Trophoblast cell (in vitro differentiated cells and primary cell): ENCODE results near the gene SEC63.

Experiments used
- DNase-seq, 2 donors: peaks; one replicate each; pipeline ENCODE4 v3.0.0-alpha.2; 2016
- H2AFZ ChIP-seq: 2 replicates; pipeline ENCODE4 v1.6.1; 2013; ENCODE audit warnings: low read length, moderate library complexity, mild to moderate bottlenecking; ENCODE audit not compliant: insufficient read depth, poor library complexity
- H2AK5ac ChIP-seq: 2 replicates; pipeline ENCODE4 v1.6.1; 2013; ENCODE audit warnings: mild to moderate bottlenecking, low read length
- H2BK120ac ChIP-seq: 2 replicates; pipeline ENCODE4 v1.6.1; 2013; ENCODE audit warnings: low read length, mild to moderate bottlenecking, moderate library complexity; ENCODE audit not compliant: insufficient read depth, poor library complexity
- H2BK12ac ChIP-seq: 2 replicates; pipeline ENCODE4 v1.6.1; 2013; ENCODE audit warnings: mild to moderate bottlenecking, low read length, moderate library complexity
- H2BK5ac ChIP-seq: 2 replicates; pipeline ENCODE4 v1.6.1; 2013; ENCODE audit warnings: low read length, low read depth, moderate library complexity, mild to moderate bottlenecking; ENCODE audit not compliant: poor library complexity
- H3K14ac ChIP-seq: 2 replicates; pipeline ENCODE4 v1.6.1; 2013; ENCODE audit warnings: mild to moderate bottlenecking, low read length
- H3K18ac ChIP-seq: 2 replicates; pipeline ENCODE4 v1.6.1; 2013; ENCODE audit warnings: mild to moderate bottlenecking, low read length
- H3K23ac ChIP-seq: 2 replicates; pipeline ENCODE4 v1.6.1; 2013; ENCODE audit warnings: low read length
- H3K27ac ChIP-seq: 2 replicates; pipeline ENCODE4 v1.5.1; 2013; ENCODE audit warnings: low read depth, mild to moderate bottlenecking, inconsistent platforms, low read length, moderate library complexity
- H3K27me3 ChIP-seq: 2 replicates; pipeline ENCODE4 v1.6.1; 2013; ENCODE audit warnings: inconsistent platforms, mild to moderate bottlenecking, low read length, moderate library complexity; ENCODE audit not compliant: insufficient read depth
- H3K36me3 ChIP-seq, 2 experiments: 1 replicate in 1 of 2; 2 replicates in 1 of 2; pipeline ENCODE4 v1.6.1; 2013; ENCODE audit warnings: low read length in 2 of 2, mild to moderate bottlenecking in 2 of 2, moderate library complexity in 1 of 2; ENCODE audit not compliant: insufficient read depth in 2 of 2, control insufficient read depth in 1 of 2
- H3K4ac ChIP-seq: 2 replicates; pipeline ENCODE4 v1.6.1; 2013; ENCODE audit warnings: low read depth, mild to moderate bottlenecking, low read length, moderate library complexity
- H3K4me1 ChIP-seq, 2 experiments: 1 replicate in 1 of 2; 2 replicates in 1 of 2; pipeline ENCODE4 v1.6.1; 2013; ENCODE audit warnings: low read length in 2 of 2, mild to moderate bottlenecking in 2 of 2, moderate library complexity in 1 of 2; ENCODE audit not compliant: insufficient read depth in 2 of 2, control insufficient read depth in 1 of 2
- H3K4me2 ChIP-seq: 2 replicates; pipeline ENCODE4 v1.6.1; 2013; ENCODE audit warnings: inconsistent platforms, mild to moderate bottlenecking, low read length, moderate library complexity
- H3K4me3 ChIP-seq: 2 replicates; pipeline ENCODE4 v1.5.1; 2013; ENCODE audit warnings: mild to moderate bottlenecking, low read depth, low read length, inconsistent platforms
- H3K79me1 ChIP-seq: one replicate; pipeline ENCODE4 v1.6.1; 2013; ENCODE audit warnings: low read length
- H3K79me2 ChIP-seq: 2 replicates; pipeline ENCODE4 v1.6.1; 2013; ENCODE audit warnings: low read length, mild to moderate bottlenecking; ENCODE audit not compliant: control insufficient read depth, insufficient read depth, poor library complexity
- H3K9ac ChIP-seq: 2 replicates; pipeline ENCODE4 v1.6.1; 2013; ENCODE audit warnings: mild to moderate bottlenecking, low read length
- H3K9me3 ChIP-seq: 2 replicates; pipeline ENCODE4 v1.6.1; 2013; ENCODE audit warnings: low read depth, mild to moderate bottlenecking, control low read depth, inconsistent platforms, low read length; ENCODE audit not compliant: insufficient read depth
- H4K12ac ChIP-seq: 2 replicates; pipeline ENCODE4 v1.6.1; 2013; ENCODE audit warnings: low read depth, mild to moderate bottlenecking, low read length, moderate library complexity
- H4K8ac ChIP-seq: 2 replicates; pipeline ENCODE4 v1.6.1; 2013; ENCODE audit warnings: low read depth, mild to moderate bottlenecking, low read length, moderate library complexity
- H4K91ac ChIP-seq: one replicate; pipeline ENCODE4 v1.6.1; 2013; ENCODE audit warnings: low read depth, mild to moderate bottlenecking, low read length, moderate library complexity
- WGBS: extraction: QIAGEN DNeasy Blood & Tissue Kit; methylation state at CpG from one replicate; pipeline ENCODE4 v1.1.7; 2013; ENCODE audit warnings: missing lambda C conversion rate; ENCODE audit not compliant: insufficient read length, insufficient coverage; ENCODE audit errors: extremely low coverage; 5-methylcytosine and 5-hydroxymethylcytosine counted together

The SEC63 gene

DNA sequence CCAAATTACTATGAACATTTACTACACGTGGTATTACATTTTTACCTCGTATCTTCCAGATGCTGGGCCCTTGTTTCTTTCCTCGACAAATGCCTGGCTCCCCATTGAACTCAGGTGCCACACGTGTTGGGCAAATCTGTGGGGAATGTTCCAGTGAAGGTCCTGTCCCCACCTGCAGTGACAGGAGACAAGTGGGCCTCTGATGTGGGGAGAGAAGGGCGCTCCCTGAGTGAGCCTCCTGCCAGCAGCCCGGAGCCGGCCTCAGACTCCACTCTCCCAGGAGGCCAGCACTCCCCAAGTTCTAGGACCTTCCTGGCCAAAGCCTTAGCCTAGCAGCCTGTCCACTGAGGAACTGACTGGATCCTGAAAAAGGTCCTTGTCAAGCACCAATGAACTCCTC, 112.2 kb downstream of the SEC63 start:
- WGBS, result no CpG with 5 or more reads among the region's 7 CpGs

DNA sequence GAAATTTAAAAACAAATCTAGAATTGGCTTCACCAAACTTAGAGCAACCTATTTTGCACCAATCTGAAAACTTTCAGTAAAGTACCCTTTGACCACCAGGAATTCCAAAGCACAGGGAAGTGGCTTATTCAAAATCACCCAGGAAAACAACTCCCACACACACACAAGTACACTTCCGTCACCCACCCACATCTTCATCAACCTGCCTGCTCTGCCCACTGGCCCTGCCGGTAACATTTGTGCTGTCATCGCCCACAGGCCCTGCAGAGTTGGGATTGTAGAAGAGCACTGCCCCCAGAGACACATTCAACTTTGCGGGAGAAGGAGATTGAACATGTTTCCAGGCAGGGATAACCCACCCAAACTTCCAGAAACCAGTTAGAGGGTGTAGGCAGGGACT, 114.6 kb downstream of the SEC63 start:
- no CpG with 5 or more reads among the region's 4 CpGs for WGBS
- no peak overlapping the region for H4K12ac ChIP-seq
- H3K36me3 ChIP-seq, result no peaks in the 10 kb centered on the region

More for the DNA sequence above, 112.2 kb downstream of the SEC63 start:
- Histone ChIP-seq H3K4me1 (no peaks in the 10 kb centered on the region), H2BK5ac (no peak overlapping the region), H3K4ac (no peak overlapping the region), H4K91ac (no peak overlapping the region), H3K79me1 (peaks cover 3% of the 10 kb centered on the region), H2AK5ac (no peak overlapping the region), H3K4me2 (no peak overlapping the region), H2BK12ac (no peak overlapping the region), H3K23ac (no peak overlapping the region), H4K12ac (no peak overlapping the region), H3K27me3 (no peaks in the 10 kb centered on the region), H3K79me2 (no peaks in the 10 kb centered on the region), H2BK120ac (no peak overlapping the region), H3K14ac (no peak overlapping the region), H2AFZ (no peak overlapping the region), H4K8ac (no peak overlapping the region), H3K9me3 (no peaks in the 10 kb centered on the region), H3K36me3 (no peaks in the 10 kb centered on the region), H3K18ac (no peak overlapping the region), H3K27ac (no peak overlapping the region), H3K9ac (no peak overlapping the region), H3K4me3 (no peak overlapping the region)
- DNase-seq, result no peak

DNA sequence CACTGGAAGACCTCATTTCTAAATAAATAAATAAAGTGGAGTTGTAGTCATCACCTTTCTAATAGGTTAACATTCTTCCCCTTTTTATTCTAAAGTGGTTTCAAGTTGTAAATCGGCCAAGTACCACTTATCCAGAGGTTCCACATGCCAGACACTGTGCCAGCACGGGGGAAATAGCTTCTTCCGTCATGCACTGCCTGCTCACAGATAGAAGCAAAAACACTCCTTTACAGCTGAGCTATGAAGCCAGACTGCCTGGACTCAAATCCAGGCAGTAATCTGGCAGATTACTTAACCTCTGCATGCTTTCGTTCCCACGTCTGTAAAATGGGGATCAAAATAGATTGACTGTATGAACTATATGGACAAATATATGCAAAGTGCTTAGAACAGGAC, 116.7 kb downstream of the SEC63 start:
- H3K4me2 ChIP-seq, result no peak overlapping the region
- no peak overlapping the region for H2BK120ac ChIP-seq
- H2BK5ac ChIP-seq, result no peak overlapping the region
- no peaks in the 10 kb centered on the region for H3K4me1 ChIP-seq
- WGBS, result no CpG with 5 or more reads among the region's 5 CpGs
- no peak overlapping the region for H3K4me3 ChIP-seq
- H3K18ac ChIP-seq, result no peak overlapping the region
- H3K9me3 ChIP-seq, result no peaks in the 10 kb centered on the region
- H3K23ac ChIP-seq, result no peak overlapping the region
- no peak overlapping the region for H2AK5ac ChIP-seq
- no peak overlapping the region for H3K9ac ChIP-seq
- DNase-seq, result no peak
- no peaks in the 10 kb centered on the region for H3K27me3 ChIP-seq
- no peaks in the 10 kb centered on the region for H3K36me3 ChIP-seq
- no peak overlapping the region for H3K14ac ChIP-seq
- no peak overlapping the region for H2BK12ac ChIP-seq
- H3K79me2 ChIP-seq, result no peaks in the 10 kb centered on the region
- H4K8ac ChIP-seq, result no peak overlapping the region
- no peak overlapping the region for H3K27ac ChIP-seq
- H4K91ac ChIP-seq, result no peak overlapping the region
- H2AFZ ChIP-seq, result no peak overlapping the region
- H3K4ac ChIP-seq, result no peak overlapping the region
- no peaks in the 10 kb centered on the region for H3K79me1 ChIP-seq
- H4K12ac ChIP-seq, result no peak overlapping the region

More for the DNA sequence above, 114.6 kb downstream of the SEC63 start:
- Histone ChIP-seq H3K9me3 (no peaks in the 10 kb centered on the region), H2AK5ac (no peak overlapping the region), H4K8ac (no peak overlapping the region), H2BK120ac (no peak overlapping the region), H3K4me1 (no peaks in the 10 kb centered on the region), H4K91ac (no peak overlapping the region), H3K27me3 (no peaks in the 10 kb centered on the region), H3K4ac (no peak overlapping the region), H3K23ac (no peak overlapping the region), H3K4me2 (no peak overlapping the region), H3K79me2 (no peaks in the 10 kb centered on the region), H3K27ac (no peak overlapping the region), H3K79me1 (peaks cover 1% of the 10 kb centered on the region), H2BK5ac (no peak overlapping the region), H3K14ac (no peak overlapping the region), H3K18ac (no peak overlapping the region), H3K9ac (no peak overlapping the region), H2BK12ac (no peak overlapping the region), H2AFZ (no peak overlapping the region), H3K4me3 (no peak overlapping the region)
- DNase-seq, result no peak

DNA sequence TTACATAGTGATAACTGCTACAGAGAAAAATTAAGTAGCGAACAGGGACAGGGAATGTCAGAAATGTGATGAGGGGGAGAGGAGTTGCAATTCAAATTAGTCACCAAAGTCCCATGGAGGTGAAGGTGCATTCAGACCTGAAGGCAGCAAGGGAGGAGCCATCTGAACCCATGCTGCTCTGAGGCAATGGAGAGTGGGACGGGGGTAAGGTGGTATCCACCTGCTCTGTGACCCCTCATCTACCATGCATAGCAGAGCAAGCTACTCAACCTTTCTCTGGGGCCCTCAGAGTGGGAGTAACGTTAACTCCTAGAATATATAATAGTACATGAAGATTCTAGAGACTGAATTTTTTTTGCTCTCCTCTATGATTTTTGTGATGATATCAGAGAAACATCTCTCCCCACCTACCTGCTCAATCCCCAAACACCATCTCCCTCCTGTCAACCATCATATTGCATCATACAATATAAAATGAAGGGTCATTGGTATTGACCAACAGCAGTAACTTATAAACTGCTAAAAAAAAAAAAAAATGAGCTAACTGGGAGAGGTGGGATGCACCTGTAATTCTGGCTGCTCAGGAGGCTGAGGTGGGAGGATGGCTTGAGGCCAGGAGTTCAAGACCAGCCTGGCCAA, 117.3 kb downstream of the SEC63 start:
- Histone ChIP-seq H2BK120ac (no peak overlapping the region), H3K18ac (no peak overlapping the region), H3K79me2 (no peaks in the 10 kb centered on the region), H3K14ac (no peak overlapping the region), H3K23ac (no peak overlapping the region), H2BK12ac (no peak overlapping the region), H3K4ac (no peak overlapping the region), H4K12ac (no peak overlapping the region), H3K4me1 (no peaks in the 10 kb centered on the region), H3K9ac (no peak overlapping the region), H3K27ac (no peak overlapping the region), H2BK5ac (no peak overlapping the region), H4K8ac (no peak overlapping the region), H3K79me1 (no peaks in the 10 kb centered on the region), H3K4me3 (no peak overlapping the region), H3K9me3 (no peaks in the 10 kb centered on the region), H2AK5ac (no peak overlapping the region), H3K4me2 (no peak overlapping the region), H3K36me3 (no peaks in the 10 kb centered on the region), H4K91ac (no peak overlapping the region), H3K27me3 (no peaks in the 10 kb centered on the region), H2AFZ (no peak overlapping the region)
- WGBS, result no CpG with 5 or more reads among the region's 3 CpGs
- DNase-seq, result peak in 1 of 2 donors; percentile 59
